DMS79 treated with DMSO at 0.1 percent for 48 hours (cell line): Measurements from ENCODE around the gene DNAH8.
"Not testable (repeated sequence)": the region's sequence is repeated elsewhere in the genome, so short reads cannot be mapped to it uniquely, and the experiment has no call there.

ENCODE experiments used
- DNase-seq: peaks from one replicate; lab custom pipeline; 2025; lab: John Stamatoyannopoulos, UW

Gene DNAH8

GRCh38 chr6:38907264-38907663 lies 192.2 kb downstream of the DNAH8 start:
- DNase-seq = no peak

GRCh38 chr6:38909015-38909730 lies 194.1 kb downstream of the DNAH8 start:
- DNase-seq = no peak

DNA sequence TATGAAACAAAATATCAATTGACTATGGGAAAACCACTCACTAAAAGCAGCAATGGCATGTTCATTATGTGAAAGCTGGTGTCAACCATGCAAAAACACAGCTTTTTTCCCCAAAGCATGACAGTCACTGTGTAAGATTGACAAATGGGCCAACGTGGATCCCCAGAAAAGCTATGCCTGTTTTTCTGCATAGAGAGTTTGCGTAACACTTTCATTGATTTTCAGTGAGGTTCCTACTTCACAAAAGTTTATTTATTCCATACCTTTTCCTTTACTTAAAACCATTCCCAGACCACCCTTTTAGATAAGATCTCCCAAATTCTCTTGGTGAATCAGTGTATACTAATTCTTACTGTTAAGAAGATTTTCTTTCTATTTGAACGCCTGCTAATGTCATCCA lies 195.1 kb downstream of the DNAH8 start:
- no peak for DNase-seq

DNA sequence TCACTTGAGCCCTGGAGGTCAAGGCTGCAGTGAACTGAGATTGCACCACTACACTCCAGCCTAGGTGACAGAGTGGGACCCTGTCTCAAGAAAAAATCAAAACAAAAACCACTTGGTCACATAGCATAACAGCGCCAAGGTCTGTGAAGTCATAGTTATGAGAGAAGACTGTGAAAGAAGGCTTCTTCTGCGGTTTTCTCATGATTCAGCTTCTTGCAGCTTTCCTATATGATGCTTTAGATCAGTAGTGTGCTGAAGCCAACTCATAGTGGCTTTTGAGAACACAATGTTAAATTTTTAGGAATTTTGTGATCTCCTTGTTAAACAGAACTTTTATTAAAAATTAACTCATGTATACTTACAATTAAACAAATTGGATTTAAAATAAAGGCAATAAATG lies 197.3 kb downstream of the DNAH8 start:
- no peak for DNase-seq

GRCh38 chr6:38915205-38915925 lies 200.3 kb downstream of the DNAH8 start:
- DNase-seq = no peak

DNA sequence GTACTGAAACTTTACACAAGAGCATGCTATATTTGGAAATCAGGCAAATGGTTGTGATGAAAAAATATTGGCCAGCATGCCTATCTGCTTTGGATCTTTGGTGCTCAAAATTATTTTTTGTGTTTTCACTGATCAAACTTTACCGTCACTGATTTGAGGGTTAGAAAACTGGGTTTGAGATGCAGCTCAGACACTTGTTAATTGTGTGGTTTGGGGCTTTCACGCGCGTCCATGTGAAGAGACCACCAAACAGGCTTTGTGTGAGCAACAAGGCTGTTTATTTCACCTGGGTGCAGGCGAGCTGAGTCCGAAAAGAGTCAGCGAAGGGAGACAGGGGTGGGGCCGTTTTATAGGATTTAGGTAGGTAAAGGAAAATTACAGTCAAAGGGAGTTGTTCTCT lies 206.4 kb downstream of the DNAH8 start:
- DNase-seq = not testable (repeated sequence)

GRCh38 chr6:38924791-38925509 lies 209.8 kb downstream of the DNAH8 start:
- DNase-seq = no peak

GRCh38 chr6:38929560-38929959 lies 214.4 kb downstream of the DNAH8 start:
- no peak for DNase-seq

GRCh38 chr6:38933426-38933825 lies 218.3 kb downstream of the DNAH8 start:
- peak; percentile 7 for DNase-seq

- peak; percentile 6 for DNase-seq
Measured at GRCh38 chr6:38935051-38935450, 219.9 kb downstream of the DNAH8 start.

- DNase-seq = no peak
Measured at GRCh38 chr6:38937839-38938613, 222.9 kb downstream of the DNAH8 start.

GRCh38 chr6:38938741-38939140 lies 223.6 kb downstream of the DNAH8 start:
- no peak for DNase-seq

DNA sequence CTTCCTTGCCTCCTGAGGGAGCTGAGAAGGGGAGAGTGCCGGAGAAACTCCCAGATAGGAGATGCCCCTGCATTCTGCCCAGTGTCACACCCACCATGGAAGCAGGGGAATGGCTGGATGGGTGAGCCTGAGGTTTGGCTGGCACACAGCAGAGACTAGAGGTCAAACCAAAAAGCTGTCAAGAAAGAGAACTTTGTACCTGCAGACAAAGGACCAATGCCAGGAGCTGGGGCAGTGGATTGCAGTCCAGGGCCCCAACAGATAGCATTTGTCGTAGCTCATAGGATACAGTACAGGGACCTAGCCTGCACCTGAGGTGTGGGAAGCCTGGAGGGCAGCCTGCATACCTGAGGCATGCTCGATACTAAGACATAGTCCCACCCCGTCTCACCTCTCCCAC lies 227.3 kb downstream of the DNAH8 start:
- DNase-seq = no peak

- no peak for DNase-seq
Measured at GRCh38 chr6:38942965-38943364, 227.9 kb downstream of the DNAH8 start.

DNA sequence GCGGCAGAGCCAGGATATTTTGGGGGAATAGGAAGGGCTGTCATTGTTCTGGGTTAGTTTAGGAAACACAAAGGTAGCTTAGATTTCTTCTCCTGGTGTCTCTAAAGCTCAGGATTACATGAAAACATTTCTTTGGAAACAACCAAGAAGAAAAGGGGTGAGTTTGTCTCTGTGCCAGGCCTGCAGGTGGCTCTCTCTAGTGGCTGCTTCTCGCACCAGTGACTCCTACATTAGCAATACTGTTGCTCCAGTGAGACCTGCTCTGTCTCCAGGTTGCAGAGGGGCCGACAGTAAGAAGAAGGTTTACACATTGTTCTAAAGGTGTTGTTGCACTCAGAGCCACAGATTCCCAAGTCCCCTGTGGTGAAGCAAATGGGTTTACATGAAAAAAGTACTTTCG lies 228.9 kb downstream of the DNAH8 start:
- DNase-seq = no peak

DNA sequence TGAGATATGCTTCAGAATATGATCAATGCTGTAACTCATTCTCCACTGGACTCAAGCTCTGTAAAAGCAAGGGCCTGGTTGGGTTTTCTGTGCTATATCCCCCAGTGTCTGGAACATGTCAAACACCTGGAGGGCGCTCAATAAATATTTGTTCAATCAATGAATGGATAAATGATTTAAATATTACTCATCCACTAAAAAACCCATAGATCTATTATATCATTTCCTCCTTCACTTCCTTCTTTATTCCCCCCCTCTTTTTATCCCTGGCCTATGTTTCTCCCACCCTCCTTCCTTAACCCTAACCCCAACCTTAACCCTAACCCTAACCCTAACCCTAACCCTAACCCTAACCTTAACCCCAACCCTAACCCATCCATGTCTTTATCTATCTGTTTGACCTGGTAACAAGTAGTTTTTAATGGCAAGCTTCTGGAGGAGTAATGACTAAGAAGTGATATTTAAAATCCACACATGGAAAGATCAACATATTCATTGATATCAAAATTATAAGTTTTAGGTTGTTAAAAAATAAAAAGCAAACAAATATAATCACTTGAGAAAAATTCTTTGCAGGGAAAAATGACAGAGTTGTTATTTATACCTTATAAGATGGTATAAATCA lies 229.7 kb downstream of the DNAH8 start:
- no peak for DNase-seq

DNA sequence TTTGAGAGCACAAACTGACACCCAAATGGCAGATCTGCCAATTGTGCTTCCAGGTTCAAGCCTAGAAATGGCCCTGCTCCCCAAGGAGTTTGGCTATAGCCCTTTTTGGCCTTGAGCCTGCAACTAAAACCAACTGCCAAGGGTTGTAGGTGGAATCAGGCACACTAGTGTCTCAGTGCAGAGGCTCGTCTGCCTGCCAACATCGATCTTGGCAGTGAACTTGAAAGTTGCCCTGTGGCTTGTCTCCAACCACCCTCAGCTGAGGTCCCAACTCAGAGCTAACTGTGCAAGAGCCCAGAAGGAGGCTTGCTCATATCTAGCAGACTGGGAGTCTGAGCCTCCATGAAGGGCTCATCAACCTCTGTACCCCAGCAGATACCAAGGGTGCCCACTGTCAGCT lies 240.8 kb downstream of the DNAH8 start:
- no peak for DNase-seq

- DNase-seq = no peak
Measured at GRCh38 chr6:38957426-38957825, 242.3 kb downstream of the DNAH8 start.

GRCh38 chr6:38959138-38959537 lies 244.0 kb downstream of the DNAH8 start:
- no peak for DNase-seq

DNA sequence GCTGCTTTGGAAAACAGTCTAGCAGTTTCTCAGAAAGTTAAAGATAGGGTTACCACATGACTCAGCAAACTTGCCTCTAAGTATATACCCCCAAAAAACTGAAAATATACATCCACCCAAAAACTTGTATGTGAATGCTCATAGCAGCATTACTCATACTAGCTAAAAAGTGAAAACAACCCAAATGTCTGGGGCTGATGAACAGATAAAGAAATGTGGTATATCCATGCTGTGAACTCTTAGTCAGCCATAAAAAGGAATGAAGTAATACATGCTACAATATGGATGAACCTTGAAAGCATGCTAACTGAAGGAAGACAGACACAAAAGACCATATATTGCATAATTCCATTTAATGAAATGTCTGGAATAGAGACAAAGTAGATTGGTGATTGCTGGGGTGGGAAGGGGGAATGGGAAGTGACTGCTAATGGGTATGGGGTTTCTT lies 253.6 kb downstream of the DNAH8 start:
- DNase-seq = no peak

GRCh38 chr6:38973178-38974057 lies 258.3 kb downstream of the DNAH8 start:
- DNase-seq = peak; percentile 74
